COLO668 (cell line): Measurements from ENCODE around the gene STIM1.
"Not testable (repeated sequence)": the region's sequence is repeated elsewhere in the genome, so short reads cannot be mapped to it uniquely, and the experiment has no call there.

ENCODE experiments used
- DNase-seq: peaks from one replicate; lab custom pipeline; 2025; ENCODE audit not compliant: unreplicated experiment; lab: John Stamatoyannopoulos, UW

Gene STIM1

GRCh38 chr11:3971756-3972404 lies 116.4 kb downstream of the STIM1 start:
- DNase-seq, result no peak

- no peak for DNase-seq
Measured at GRCh38 chr11:3972431-3972830, 117.0 kb downstream of the STIM1 start.

GRCh38 chr11:3977078-3977477 lies 121.6 kb downstream of the STIM1 start:
- DNase-seq, result no peak

- no peak for DNase-seq
Measured at GRCh38 chr11:3981084-3981633, 125.7 kb downstream of the STIM1 start.

- DNase-seq, result no peak
Measured at GRCh38 chr11:3982431-3982830, 127.0 kb downstream of the STIM1 start.

- DNase-seq, result no peak
Measured at GRCh38 chr11:3983101-3983500, 127.6 kb downstream of the STIM1 start.

GRCh38 chr11:3984896-3985295 lies 129.4 kb downstream of the STIM1 start:
- DNase-seq, result no peak

GRCh38 chr11:3985631-3986030 lies 130.2 kb downstream of the STIM1 start:
- no peak for DNase-seq

- DNase-seq, result no peak
Measured at GRCh38 chr11:3986301-3986700, 130.8 kb downstream of the STIM1 start.

- DNase-seq, result no peak
Measured at GRCh38 chr11:3989276-3989920, 133.9 kb downstream of the STIM1 start.

- no peak for DNase-seq
Measured at GRCh38 chr11:3989921-3990290, 134.4 kb downstream of the STIM1 start.

- DNase-seq, result no peak
Measured at GRCh38 chr11:3990406-3990805, 134.9 kb downstream of the STIM1 start.

GRCh38 chr11:3992964-3993363 lies 137.5 kb downstream of the STIM1 start:
- DNase-seq, result no peak

- DNase-seq, result no peak
Measured at GRCh38 chr11:3994030-3994640, 138.7 kb downstream of the STIM1 start.

- no peak for DNase-seq
Measured at GRCh38 chr11:3995307-3995706, 139.8 kb downstream of the STIM1 start.

GRCh38 chr11:3995949-3996554 lies 140.6 kb downstream of the STIM1 start:
- DNase-seq, result no peak

GRCh38 chr11:3996651-3997050 lies 141.2 kb downstream of the STIM1 start:
- no peak for DNase-seq

- DNase-seq, result not testable (repeated sequence)
Measured at GRCh38 chr11:4004753-4005152, 149.3 kb downstream of the STIM1 start.

GRCh38 chr11:4006946-4007680 lies 151.6 kb downstream of the STIM1 start:
- DNase-seq, result no peak

- no peak for DNase-seq
Measured at GRCh38 chr11:4008116-4008515, 152.7 kb downstream of the STIM1 start.

- not testable (repeated sequence) for DNase-seq
Measured at GRCh38 chr11:4016602-4017001, 161.1 kb downstream of the STIM1 start.
